Umbilical cord (tissue), 2 donors: ENCODE measurements around the gene TRDMT1. TPM values are rescaled to one million over a fixed set of nuclear protein-coding genes. Genes with fewer than 3 reads are reported as not detected.
"Not testable (repeated sequence)": the region's sequence is repeated elsewhere in the genome, so short reads cannot be mapped to it uniquely, and the experiment has no call there.

Experiments used
- DNase-seq: peaks from one replicate; pipeline ENCODE4 v3.0.0-alpha.2; 2015; ENCODE audit warnings: low spot score
- total RNA-seq: library from RNA; depleted of rRNA; stranded (reverse); fragments of >200 nt; gene quantifications from one replicate; pipeline ENCODE4 v1.2.3, GENCODE V29; 2014; ENCODE audit warnings: low replicate concordance; ENCODE audit not compliant: insufficient read depth

Gene TRDMT1
- total RNA-seq, 1 donor from 2014 or later = 29.9 TPM

- DNase-seq = no peak
Observed at GRCh38 chr10:17138460-17139042, 62.9 kb downstream of the TRDMT1 start.

- DNase-seq = no peak
Observed at GRCh38 chr10:17134737-17135260, 66.7 kb downstream of the TRDMT1 start.

- no peak for DNase-seq
Observed at GRCh38 chr10:17134282-17134681, 67.2 kb downstream of the TRDMT1 start.

- DNase-seq = no peak
Observed at GRCh38 chr10:17129741-17130140, 71.7 kb downstream of the TRDMT1 start, which contains the start of gene CUBN. Gene CUBN, minus strand, starts transcription at chr10:17129811. Its CDS starts 46 bp downstream, at chr10:17129765.

GRCh38 chr10:17128261-17128660, 73.2 kb downstream of the TRDMT1 start:
- no peak for DNase-seq

GRCh38 chr10:17126327-17126726, 75.1 kb downstream of the TRDMT1 start:
- no peak for DNase-seq

GRCh38 chr10:17125206-17125893, 76.1 kb downstream of the TRDMT1 start:
- DNase-seq = no peak

- no peak for DNase-seq
Observed at GRCh38 chr10:17123961-17124360, 77.5 kb downstream of the TRDMT1 start.

- DNase-seq = no peak
Observed at GRCh38 chr10:17122726-17123661, 78.5 kb downstream of the TRDMT1 start.

- DNase-seq = no peak
Observed at GRCh38 chr10:17122052-17122451, 79.4 kb downstream of the TRDMT1 start.

GRCh38 chr10:17120694-17121093, 80.8 kb downstream of the TRDMT1 start:
- no peak for DNase-seq

GRCh38 chr10:17119845-17120244, 81.6 kb downstream of the TRDMT1 start:
- no peak for DNase-seq

- DNase-seq = no peak
Observed at GRCh38 chr10:17116193-17116592, 85.3 kb downstream of the TRDMT1 start.

- no peak for DNase-seq
Observed at GRCh38 chr10:17115683-17116082, 85.8 kb downstream of the TRDMT1 start.

- not testable (repeated sequence) for DNase-seq
Observed at GRCh38 chr10:17114878-17115444, 86.5 kb downstream of the TRDMT1 start.

GRCh38 chr10:17113889-17114540, 87.5 kb downstream of the TRDMT1 start:
- DNase-seq = peak; percentile 66

- no peak for DNase-seq
Observed at GRCh38 chr10:17113346-17113745, 88.1 kb downstream of the TRDMT1 start.

- DNase-seq = no peak
Observed at GRCh38 chr10:17112566-17112965, 88.9 kb downstream of the TRDMT1 start.

- no peak for DNase-seq
Observed at GRCh38 chr10:17109475-17110207, 91.8 kb downstream of the TRDMT1 start.

GRCh38 chr10:17109046-17109445, 92.4 kb downstream of the TRDMT1 start:
- DNase-seq = no peak
